Measurements from ENCODE around the gene POLR1C. TPM values are rescaled to one million over a fixed set of nuclear protein-coding genes. Genes with fewer than 3 reads are reported as not detected.

Gene POLR1C
- total RNA-seq, 1 donor from 2014 or later = 14.7 TPM

DNA sequence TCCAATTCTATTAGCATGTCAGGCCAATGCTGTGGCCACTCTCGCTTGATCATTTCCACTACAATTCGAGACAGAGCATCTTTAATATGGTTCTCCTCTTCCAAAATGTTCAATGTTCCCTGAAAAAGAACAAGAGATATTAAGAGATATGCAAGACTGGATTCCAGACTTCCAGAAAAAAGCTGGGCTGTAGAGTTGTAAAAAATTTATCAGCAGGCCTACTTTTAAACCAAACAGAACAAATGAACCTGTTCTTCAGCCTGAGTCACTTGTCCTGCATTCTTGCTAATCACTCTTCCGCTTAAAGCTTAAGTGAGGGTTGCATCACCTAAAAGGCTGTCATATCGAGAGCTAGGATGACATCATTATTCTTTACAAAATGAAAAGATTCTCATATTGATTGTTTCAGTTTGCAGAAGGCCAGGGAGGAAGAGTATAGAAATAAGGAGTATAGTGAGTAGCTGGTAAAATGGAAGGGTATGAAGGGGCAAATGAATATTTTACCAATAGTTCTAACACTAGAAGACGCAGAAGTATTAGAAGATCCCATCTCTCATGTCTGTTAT, 54.1 kb downstream of the POLR1C start:
- Histone ChIP-seq H3K36me3 (peaks cover 73% of the 10 kb centered on the region), H3K4me3 (no peak overlapping the region), H3K27me3 (ENCODE audit: low read depth) (no peaks in the 10 kb centered on the region), H3K4me1 (peaks cover 16% of the 10 kb centered on the region), H3K27ac (replicated peaks) (no peak overlapping the region), H3K9me3 (replicated peaks) (no peaks in the 10 kb centered on the region)
- intact Hi-C loops (cut with micrococcal nuclease) = no loop called here
- TF ChIP-seq, protein P1, sequence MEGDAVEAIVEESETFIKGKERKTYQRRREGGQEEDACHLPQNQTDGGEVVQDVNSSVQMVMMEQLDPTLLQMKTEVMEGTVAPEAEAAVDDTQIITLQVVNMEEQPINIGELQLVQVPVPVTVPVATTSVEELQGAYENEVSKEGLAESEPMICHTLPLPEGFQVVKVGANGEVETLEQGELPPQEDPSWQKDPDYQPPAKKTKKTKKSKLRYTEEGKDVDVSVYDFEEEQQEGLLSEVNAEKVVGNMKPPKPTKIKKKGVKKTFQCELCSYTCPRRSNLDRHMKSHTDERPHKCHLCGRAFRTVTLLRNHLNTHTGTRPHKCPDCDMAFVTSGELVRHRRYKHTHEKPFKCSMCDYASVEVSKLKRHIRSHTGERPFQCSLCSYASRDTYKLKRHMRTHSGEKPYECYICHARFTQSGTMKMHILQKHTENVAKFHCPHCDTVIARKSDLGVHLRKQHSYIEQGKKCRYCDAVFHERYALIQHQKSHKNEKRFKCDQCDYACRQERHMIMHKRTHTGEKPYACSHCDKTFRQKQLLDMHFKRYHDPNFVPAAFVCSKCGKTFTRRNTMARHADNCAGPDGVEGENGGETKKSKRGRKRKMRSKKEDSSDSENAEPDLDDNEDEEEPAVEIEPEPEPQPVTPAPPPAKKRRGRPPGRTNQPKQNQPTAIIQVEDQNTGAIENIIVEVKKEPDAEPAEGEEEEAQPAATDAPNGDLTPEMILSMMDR (IDR thresholded peaks at IDR 0.05; ENCODE audit: borderline replicate concordance) = no peak
- no peak for DNase-seq

Other genes with a start within 250 kb of the POLR1C start
- not detected for gene SLC22A7, start 218.8 kb upstream of the POLR1C start, total RNA-seq
- gene CRIP3, start 208.3 kb upstream of the POLR1C start, total RNA-seq = 42.3 TPM
- 12.5 TPM for gene ZNF318, start 147.4 kb upstream of the POLR1C start, total RNA-seq
- gene ABCC10, start 89.5 kb upstream of the POLR1C start, total RNA-seq = 11.7 TPM
- 3.3 TPM for gene DLK2, start 61.5 kb upstream of the POLR1C start, total RNA-seq
- 24.1 TPM for gene TJAP1, start 39.5 kb upstream of the POLR1C start, total RNA-seq
- gene LRRC73, start 6.7 kb upstream of the POLR1C start, total RNA-seq = 1.6 TPM
- 69.9 TPM for gene YIPF3, start 163 bp upstream of the POLR1C start, total RNA-seq
- 20.3 TPM for gene XPO5, start 58.9 kb downstream of the POLR1C start, total RNA-seq
- gene POLH, start 59.1 kb downstream of the POLR1C start, total RNA-seq = 7.9 TPM
- 27.1 TPM for gene GTPBP2, start 112.2 kb downstream of the POLR1C start, total RNA-seq
- 27.6 TPM for gene MAD2L1BP, start 118.8 kb downstream of the POLR1C start, total RNA-seq
- 0.08 TPM for gene RSPH9, start 127.9 kb downstream of the POLR1C start, total RNA-seq
- 41.8 TPM for gene MRPS18A, start 170.7 kb downstream of the POLR1C start, total RNA-seq

Data from left ventricle myocardium inferior (tissue), 1 donor.